Mucosa of rectum (tissue), 2 donors: ENCODE results near the gene ELL3.

ENCODE experiments used
- H3K27ac ChIP-seq, 2 donors: one replicate each; pipeline ENCODE4 v1.7.0; 2013; ENCODE audit warnings: inconsistent platforms in 2 of 2, low read depth in 2 of 2, low read length in 2 of 2
- H3K27me3 ChIP-seq, 2 donors: one replicate each; pipeline ENCODE4 v1.7.0; 2013; ENCODE audit warnings: low read length in 2 of 2; ENCODE audit not compliant: control insufficient read depth in 2 of 2, insufficient read depth in 2 of 2
- H3K36me3 ChIP-seq, 2 donors: one replicate each; pipeline ENCODE4 v1.7.0; 2013; ENCODE audit warnings: low read length in 2 of 2; ENCODE audit not compliant: control insufficient read depth in 2 of 2, insufficient read depth in 2 of 2
- H3K4me1 ChIP-seq, 2 donors: one replicate each; pipeline ENCODE4 v1.7.0; 2013; ENCODE audit warnings: low read length in 2 of 2, mild to moderate bottlenecking in 1 of 2; ENCODE audit not compliant: control insufficient read depth in 2 of 2, insufficient read depth in 2 of 2
- H3K4me3 ChIP-seq, 2 donors: one replicate each; pipeline ENCODE4 v1.7.0; 2013; ENCODE audit warnings: low read length in 2 of 2
- H3K9ac ChIP-seq, 2 donors: one replicate each; pipeline ENCODE4 v1.7.0; 2013; ENCODE audit warnings: low read length in 2 of 2, low read depth in 1 of 2, mild to moderate bottlenecking in 1 of 2
- H3K9me3 ChIP-seq, 2 donors: one replicate each; pipeline ENCODE4 v1.7.0; 2013; ENCODE audit warnings: low read length in 2 of 2; ENCODE audit not compliant: control insufficient read depth in 2 of 2
- donor health status: healthy.
- donor health status: Normal muscosa, but diverticular disease.

Gene ELL3

DNA sequence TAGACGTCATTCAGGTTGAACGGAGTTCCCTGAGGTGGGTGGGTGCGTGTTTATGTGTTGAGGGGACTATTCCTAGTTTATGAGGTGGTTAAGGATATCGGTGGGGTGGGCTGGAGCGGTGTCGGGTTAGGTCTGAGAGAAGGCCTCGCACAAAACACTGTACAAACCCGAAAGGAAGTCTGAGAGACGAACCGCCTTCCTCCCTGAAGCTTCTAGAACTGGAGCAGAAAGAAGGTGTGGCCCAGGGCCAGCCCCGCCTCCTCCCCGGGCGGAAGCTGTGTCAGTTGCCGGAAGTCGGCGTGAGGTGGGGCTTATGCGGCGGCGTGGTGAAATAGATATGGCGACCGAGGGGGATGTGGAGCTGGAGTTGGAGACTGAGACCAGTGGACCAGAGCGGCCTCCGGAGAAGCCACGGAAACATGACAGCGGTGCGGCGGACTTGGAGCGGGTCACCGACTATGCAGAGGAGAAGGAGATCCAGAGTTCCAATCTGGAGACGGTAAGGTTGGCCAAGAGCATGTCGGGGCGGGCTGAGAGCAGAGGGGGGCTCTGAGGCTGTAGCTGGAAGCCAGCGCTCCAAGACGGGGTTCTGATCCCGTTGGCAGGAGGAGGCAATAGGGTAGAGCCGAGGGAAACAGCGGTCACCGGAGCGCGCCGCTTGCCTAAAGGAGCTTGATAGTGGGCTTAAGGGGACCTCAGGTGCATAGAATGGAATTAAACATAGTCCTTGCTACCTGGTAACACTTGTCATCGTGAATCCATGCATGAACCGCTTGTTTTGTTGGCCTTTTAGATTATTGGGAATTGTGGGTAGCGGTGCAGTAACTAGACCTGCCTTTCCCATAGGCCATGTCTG lies 23.7 kb upstream of the ELL3 start, which contains the start of gene HYPK:
TSS of gene HYPK (plus strand) at position 314 of the 856 bp plus-strand sequence. CDS start at position 338, 24 bp downstream.
- peaks cover 29 to 34% of the 10 kb centered on the region in 2 donors for H3K4me1 ChIP-seq
- H3K9me3 ChIP-seq: no peaks in the 10 kb centered on the region
- H3K36me3 ChIP-seq: peaks cover 33 to 52% of the 10 kb centered on the region in 2 donors
- H3K27me3 ChIP-seq: no peaks in the 10 kb centered on the region
- H3K9ac ChIP-seq: peak within 1 kb of the TSS; percentile 93 to 98
- peak within 1 kb of the TSS; percentile 93 to 95 for H3K27ac ChIP-seq
- H3K4me3 ChIP-seq: peak within 1 kb of the TSS; percentile 95 to 98

DNA sequence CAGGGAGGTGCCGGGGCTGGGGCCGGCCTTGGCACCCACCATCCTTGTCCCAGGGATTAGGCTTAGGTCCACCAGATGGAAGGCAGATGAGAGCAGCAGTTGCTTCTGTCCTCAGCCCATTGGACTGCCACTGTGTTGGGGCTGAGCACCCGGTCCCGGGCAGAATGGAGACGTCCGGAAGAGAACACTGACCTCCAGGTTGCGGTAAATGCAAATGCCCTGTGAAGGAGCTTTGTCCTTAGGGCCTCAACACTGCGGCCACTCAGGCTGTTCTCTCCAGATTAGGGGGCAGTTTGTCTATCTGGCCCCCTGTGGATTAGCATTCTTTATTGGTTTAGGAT lies 23.1 kb upstream of the ELL3 start, which contains the start of gene SERINC4:
TSS of gene SERINC4 (minus strand) at position 276 of the 341 bp plus-strand sequence. CDS start at position 42, 234 bp downstream.
- H3K4me1 ChIP-seq: peaks cover 29 to 35% of the 10 kb centered on the region in 2 donors
- H3K36me3 ChIP-seq: peaks cover 31 to 54% of the 10 kb centered on the region in 2 donors
- peak within 1 kb of the TSS; percentile 93 to 98 for H3K9ac ChIP-seq
- no peaks in the 10 kb centered on the region for H3K27me3 ChIP-seq
- peak within 1 kb of the TSS; percentile 93 to 95 for H3K27ac ChIP-seq
- H3K4me3 ChIP-seq: peak within 1 kb of the TSS; percentile 95 to 98
- H3K9me3 ChIP-seq: no peaks in the 10 kb centered on the region

DNA sequence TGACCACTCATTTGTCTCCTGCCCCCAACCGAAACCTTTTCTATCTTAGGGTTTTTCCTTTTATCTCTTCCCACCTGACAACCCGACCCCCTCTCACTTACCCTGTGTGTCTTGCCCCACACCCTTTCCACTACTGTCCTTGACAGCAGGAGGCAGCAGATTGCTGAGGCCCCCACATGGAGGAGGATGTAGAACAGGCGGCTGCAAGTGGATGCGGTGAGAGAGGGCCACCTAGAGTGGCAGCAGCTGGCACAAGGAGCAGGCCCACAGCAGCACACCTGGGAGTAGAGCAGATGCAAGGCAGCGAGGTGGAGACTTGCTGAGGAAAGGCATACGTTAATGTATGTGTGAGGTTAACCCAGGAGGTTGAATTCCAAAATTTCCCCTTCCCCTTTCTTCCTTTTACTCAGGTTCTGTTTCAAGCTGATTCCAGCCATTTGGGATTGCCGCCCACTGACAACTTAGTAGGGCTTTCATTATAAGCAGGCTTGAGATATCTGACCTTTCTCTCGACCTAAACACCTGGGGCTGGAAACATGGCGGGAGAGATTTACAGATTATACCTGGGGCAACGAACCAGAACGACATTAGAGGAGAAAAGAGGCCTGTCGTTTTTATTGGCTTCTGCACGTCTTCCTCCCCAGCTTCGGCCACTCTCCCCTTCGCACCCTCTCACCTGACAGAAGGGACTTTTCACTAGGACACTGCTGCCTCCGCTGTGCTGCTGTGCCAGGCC lies 22.6 kb upstream of the ELL3 start:
- Histone ChIP-seq H3K4me1 (peaks cover 33 to 38% of the 10 kb centered on the region in 2 donors), H3K27me3 (no peaks in the 10 kb centered on the region), H3K27ac (peak overlapping the region; percentile 93 to 95), H3K4me3 (peak overlapping the region; percentile 95 to 98), H3K9me3 (no peaks in the 10 kb centered on the region), H3K36me3 (peaks cover 31 to 56% of the 10 kb centered on the region in 2 donors), H3K9ac (peak overlapping the region; percentile 64 to 93)

DNA sequence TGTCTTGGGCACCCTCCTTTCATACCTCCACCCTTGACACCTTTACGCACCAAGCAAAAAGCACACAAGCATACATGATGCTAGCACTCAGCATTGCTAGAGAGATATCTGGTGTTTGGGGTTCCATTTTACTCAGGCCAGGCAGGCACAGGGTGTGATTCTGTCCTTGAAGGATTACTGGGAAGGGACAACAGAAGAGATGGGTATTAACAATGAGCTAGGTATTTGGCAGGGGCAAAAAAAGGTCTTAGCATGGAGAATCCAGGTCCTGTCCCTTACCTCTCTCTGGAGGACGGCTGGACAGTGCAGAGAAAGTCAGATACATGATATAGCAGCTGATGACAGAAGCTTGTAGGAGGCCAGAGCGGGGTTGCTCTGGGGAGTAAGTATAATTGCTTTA lies 19.8 kb upstream of the ELL3 start:
- no peak overlapping the region for H3K9ac ChIP-seq
- H3K27me3 ChIP-seq: no peaks in the 10 kb centered on the region
- no peak overlapping the region for H3K4me3 ChIP-seq
- H3K9me3 ChIP-seq: no peaks in the 10 kb centered on the region
- no peak overlapping the region for H3K27ac ChIP-seq
- peaks cover 51 to 53% of the 10 kb centered on the region in 2 donors for H3K4me1 ChIP-seq
- peaks cover 40 to 56% of the 10 kb centered on the region in 2 donors for H3K36me3 ChIP-seq

DNA sequence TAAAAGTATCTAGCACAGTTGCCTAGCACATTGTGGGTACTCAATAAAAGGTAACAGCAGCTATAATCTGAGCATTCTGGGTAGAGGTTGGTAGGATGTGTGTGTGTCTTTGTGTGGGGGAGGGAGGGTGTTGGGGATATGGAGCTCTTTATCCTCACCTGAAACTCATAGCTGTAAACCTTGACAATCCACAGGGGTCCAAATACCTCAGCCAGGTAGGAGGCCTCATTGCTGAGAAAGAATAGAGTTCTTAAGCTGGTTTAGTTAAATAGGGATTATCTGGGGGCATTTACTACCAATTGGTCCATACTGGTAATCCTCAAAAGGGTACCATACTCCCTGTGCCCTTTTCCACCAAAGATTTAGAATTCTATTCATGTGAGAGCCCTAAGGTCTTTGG lies 19.2 kb upstream of the ELL3 start:
- Histone ChIP-seq H3K36me3 (peaks cover 40 to 54% of the 10 kb centered on the region in 2 donors), H3K4me3 (no peak overlapping the region), H3K27me3 (no peaks in the 10 kb centered on the region), H3K27ac (peak overlapping the region in 1 of 2 donors; percentile 5), H3K9me3 (no peaks in the 10 kb centered on the region), H3K9ac (no peak overlapping the region), H3K4me1 (peaks cover 48 to 49% of the 10 kb centered on the region in 2 donors)

DNA sequence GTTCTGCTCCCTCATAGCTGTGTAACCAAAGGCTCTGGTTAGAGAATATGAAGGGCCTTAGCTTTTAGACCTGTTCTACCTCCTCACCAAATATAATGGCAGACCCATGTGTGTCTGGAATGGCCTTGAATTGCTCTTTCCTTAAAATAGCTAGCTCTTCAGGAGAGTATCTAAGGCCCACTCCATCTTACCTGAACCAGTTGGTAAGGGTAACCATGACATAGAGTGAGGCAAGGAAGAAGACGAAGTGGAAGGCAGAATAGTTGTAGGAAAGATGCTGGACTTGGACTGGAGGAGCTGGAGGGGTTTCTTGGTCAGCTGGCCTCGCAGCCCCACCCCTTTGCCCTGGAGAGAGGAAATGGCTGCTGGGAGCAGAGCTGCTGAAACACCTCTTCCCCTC lies 18.4 kb upstream of the ELL3 start:
- Histone ChIP-seq H3K36me3 (peaks cover 40 to 54% of the 10 kb centered on the region in 2 donors), H3K4me1 (peaks cover 46 to 47% of the 10 kb centered on the region in 2 donors), H3K27ac (peak overlapping the region in 1 of 2 donors; percentile 5), H3K27me3 (no peaks in the 10 kb centered on the region), H3K9ac (no peak overlapping the region), H3K4me3 (no peak overlapping the region), H3K9me3 (no peaks in the 10 kb centered on the region)

DNA sequence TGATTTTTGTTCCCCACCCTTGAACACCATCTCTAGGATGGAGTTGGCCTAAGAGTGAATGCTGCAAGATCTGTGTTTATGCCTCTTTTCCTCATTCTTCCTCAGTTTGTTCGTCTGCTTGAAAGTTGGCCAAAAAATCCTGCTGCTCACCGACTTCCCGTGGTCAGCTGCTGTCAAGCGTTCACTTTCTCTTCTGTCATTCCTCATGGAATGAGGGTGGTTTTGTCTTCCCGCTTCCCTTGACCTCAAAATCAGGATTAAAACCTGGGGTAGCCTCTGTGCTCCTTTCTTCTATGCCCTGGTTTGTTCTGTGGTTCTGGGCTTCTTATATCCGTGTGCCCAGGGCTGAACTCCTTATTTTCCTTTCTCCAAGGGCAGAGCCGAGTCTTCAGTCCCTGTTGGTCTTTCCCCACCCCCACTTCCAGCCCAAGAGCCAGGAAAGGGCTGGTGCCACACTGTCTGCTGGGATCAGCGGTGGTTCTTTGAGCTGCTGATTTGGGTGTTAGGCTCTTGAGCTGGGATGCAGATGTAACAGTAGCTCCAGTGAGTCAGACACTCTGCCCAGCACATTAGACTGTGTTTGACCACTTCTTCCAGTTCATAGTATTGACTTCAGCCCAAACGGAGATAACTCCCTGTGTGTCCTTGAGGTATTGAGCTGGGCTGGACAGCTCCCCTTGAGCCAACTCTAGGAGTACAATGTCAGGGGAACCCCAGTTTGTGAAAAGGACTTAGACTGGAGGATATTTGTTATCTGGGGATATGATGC lies 17.7 kb upstream of the ELL3 start:
- Histone ChIP-seq H3K9ac (peak overlapping the region in 1 of 2 donors; percentile 10), H3K27me3 (no peaks in the 10 kb centered on the region), H3K36me3 (peaks cover 40 to 48% of the 10 kb centered on the region in 2 donors), H3K4me1 (peaks cover 38 to 40% of the 10 kb centered on the region in 2 donors), H3K27ac (no peak overlapping the region), H3K4me3 (peak overlapping the region in 1 of 2 donors; percentile 98), H3K9me3 (no peaks in the 10 kb centered on the region)

DNA sequence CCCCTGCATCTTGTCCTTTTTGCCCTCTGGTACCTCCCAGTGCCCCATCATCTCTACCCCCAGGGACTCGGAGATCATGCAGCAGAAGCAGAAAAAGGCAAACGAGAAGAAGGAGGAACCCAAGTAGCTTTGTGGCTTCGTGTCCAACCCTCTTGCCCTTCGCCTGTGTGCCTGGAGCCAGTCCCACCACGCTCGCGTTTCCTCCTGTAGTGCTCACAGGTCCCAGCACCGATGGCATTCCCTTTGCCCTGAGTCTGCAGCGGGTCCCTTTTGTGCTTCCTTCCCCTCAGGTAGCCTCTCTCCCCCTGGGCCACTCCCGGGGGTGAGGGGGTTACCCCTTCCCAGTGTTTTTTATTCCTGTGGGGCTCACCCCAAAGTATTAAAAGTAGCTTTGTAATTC lies 16.9 kb upstream of the ELL3 start:
- peak overlapping the region; percentile 98 to 99 for H3K4me3 ChIP-seq
- peak overlapping the region; percentile 100 for H3K9ac ChIP-seq
- H3K27ac ChIP-seq: peak overlapping the region; percentile 99
- H3K4me1 ChIP-seq: peaks cover 32% of the 10 kb centered on the region in 2 donors
- H3K27me3 ChIP-seq: no peaks in the 10 kb centered on the region
- H3K36me3 ChIP-seq: peaks cover 40 to 44% of the 10 kb centered on the region in 2 donors
- no peaks in the 10 kb centered on the region for H3K9me3 ChIP-seq

DNA sequence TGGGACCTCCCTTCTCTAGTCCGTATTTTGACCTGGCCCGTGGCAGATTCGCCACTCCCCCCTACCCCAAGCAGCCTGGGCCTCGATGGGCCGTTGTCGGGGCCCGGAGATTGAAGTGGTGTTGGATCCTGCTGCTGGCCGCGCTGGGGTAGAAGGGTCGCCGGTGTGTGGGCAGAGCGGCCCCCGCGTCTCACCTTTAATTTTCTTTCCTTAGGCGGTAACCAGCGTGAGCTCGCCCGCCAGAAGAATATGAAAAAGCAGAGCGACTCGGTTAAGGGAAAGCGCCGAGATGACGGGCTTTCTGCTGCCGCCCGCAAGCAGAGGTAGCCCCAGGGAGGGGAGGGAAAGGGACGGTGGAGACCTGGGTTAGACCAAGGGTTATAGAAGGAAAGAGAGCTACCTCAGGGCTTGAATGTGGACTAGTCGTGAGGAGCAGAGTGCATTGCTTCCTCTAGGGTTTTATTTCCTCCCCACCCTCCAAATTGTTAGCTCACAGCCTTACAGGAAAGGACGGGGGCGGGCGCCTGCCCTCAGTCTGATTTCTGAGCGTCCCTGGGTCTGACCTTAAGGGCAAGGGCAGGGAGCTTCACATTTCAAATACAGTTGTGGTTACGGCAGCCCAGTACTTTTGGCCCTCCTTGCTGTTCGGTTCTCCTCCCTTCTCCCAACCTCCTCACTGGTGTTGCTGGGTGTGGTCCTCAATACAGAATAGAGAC lies 16.2 kb upstream of the ELL3 start:
- peak overlapping the region; percentile 98 to 99 for H3K4me3 ChIP-seq
- peak overlapping the region; percentile 99 for H3K27ac ChIP-seq
- no peaks in the 10 kb centered on the region for H3K9me3 ChIP-seq
- peaks cover 26 to 27% of the 10 kb centered on the region in 2 donors for H3K4me1 ChIP-seq
- H3K27me3 ChIP-seq: no peaks in the 10 kb centered on the region
- peaks cover 40 to 41% of the 10 kb centered on the region in 2 donors for H3K36me3 ChIP-seq
- peak overlapping the region; percentile 100 for H3K9ac ChIP-seq
